Measurements from ENCODE around the gene CCDC190. TPM values are rescaled to one million over a fixed set of nuclear protein-coding genes. Genes with fewer than 3 reads are reported as not detected.

CCDC190 gene
- total and polyA plus RNA-seq, 2 of the 13 experiments (the other 11 are each of a cell fraction or from before 2014, with no cell fraction given) = not detected

DNA sequence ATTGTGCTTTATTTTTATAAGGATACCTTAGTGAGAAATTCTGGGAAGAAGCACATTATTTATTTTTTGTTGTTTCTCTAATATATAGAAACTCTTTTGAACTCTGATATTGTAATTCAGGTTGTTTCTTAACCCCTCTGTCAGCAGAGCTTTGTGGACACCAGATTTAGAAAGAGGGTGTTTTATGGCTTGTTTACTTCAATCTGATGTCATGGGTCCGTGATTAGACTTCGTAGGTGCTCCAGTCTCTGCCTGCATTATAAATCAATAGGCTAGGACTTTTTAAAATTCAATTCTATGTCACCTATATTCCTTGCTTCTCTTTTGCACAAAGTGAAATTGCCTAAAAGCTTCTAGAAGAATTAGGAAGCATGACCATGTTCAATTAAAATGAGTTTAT is 47.3 kb upstream of the CCDC190 start:
- H3K4me3 ChIP-seq (replicated peaks in 1 of 3; ENCODE audit: insufficient read depth in 1 of 3, low read depth in 2 of 3, low read length in 3 of 3) = no peak overlapping the region
- in situ Hi-C loops (cut with HindIII; ENCODE audit: extremely low pct_ligation_motif_present, low pct_unique_long_range_greater_than_20kb) = no loop called here
- H3K36me3 ChIP-seq (replicated peaks in 1 of 2; ENCODE audit: control insufficient read depth in 1 of 2, insufficient read depth in 2 of 2, low read length in 2 of 2) = no peaks in the 10 kb centered on the region
- no peak overlapping the region for H3K4me2 ChIP-seq (ENCODE audit: low read depth, low read length)
- POLR2A ChIA-PET = no interaction called here
- CTCF ChIA-PET (ENCODE audit: low intra/inter-chr PET ratio, low total read pairs) = no interaction called here
- no peak overlapping the region for H2AFZ ChIP-seq (ENCODE audit: low read length)
- DNase-seq (ENCODE audit: low spot score) (no peak), ATAC-seq (no peak), FAIRE-seq (no peak)
- H3K9me3 ChIP-seq (ENCODE audit: low read length) = peaks cover 10% of the 10 kb centered on the region
- H3K27ac ChIP-seq (ENCODE audit: extremely low read length, insufficient read depth, low read length) = no peak overlapping the region
- intact Hi-C loops (cut with micrococcal nuclease; ENCODE audit: unreplicated experiment) = no loop called here
- WGBS (ENCODE audit: low lambda C conversion rate) = 0% methylated on average over 2 of the region's 2 CpGs
- TF ChIP-seq ZNF230 (CRISPR knock-in tag; IDR thresholded peaks at IDR 0.05) (no peak), KDM2A (CRISPR knock-in tag; IDR thresholded peaks at IDR 0.05; ENCODE audit: borderline replicate concordance, low read depth) (no peak), ZNF180 (CRISPR knock-in tag; IDR thresholded peaks at IDR 0.05; ENCODE audit: borderline replicate concordance, low read depth) (no peak), AHR (CRISPR knock-in tag; IDR thresholded peaks at IDR 0.05) (no peak), NKX3-1 (CRISPR knock-in tag; IDR thresholded peaks at IDR 0.05) (no peak), TP53 (CRISPR knock-in tag; conservative IDR thresholded peaks at IDR 0.05) (no peak), ZNF550 (CRISPR knock-in tag; IDR thresholded peaks at IDR 0.05; ENCODE audit: borderline replicate concordance) (no peak), ZNF337 (CRISPR knock-in tag; IDR thresholded peaks at IDR 0.05; ENCODE audit: borderline replicate concordance, low read depth) (no peak), ZNF839 (CRISPR knock-in tag; IDR thresholded peaks at IDR 0.05; ENCODE audit: borderline replicate concordance) (no peak), ZNF878 (CRISPR knock-in tag; IDR thresholded peaks at IDR 0.05) (no peak), ZNF263 (CRISPR knock-in tag; IDR thresholded peaks at IDR 0.05) (no peak), ZNF557 (CRISPR knock-in tag; IDR thresholded peaks at IDR 0.05) (no peak), MIER3 (CRISPR knock-in tag; IDR thresholded peaks at IDR 0.05; ENCODE audit: borderline replicate concordance) (no peak)
- TF ChIP-seq, protein P1, sequence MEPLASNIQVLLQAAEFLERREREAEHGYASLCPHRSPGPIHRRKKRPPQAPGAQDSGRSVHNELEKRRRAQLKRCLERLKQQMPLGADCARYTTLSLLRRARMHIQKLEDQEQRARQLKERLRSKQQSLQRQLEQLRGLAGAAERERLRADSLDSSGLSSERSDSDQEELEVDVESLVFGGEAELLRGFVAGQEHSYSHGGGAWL (CRISPR knock-in tag; IDR thresholded peaks at IDR 0.05) = no peak
- no peaks in the 10 kb centered on the region for H4K20me1 ChIP-seq (ENCODE audit: insufficient read depth, low read length)
- H3K79me2 ChIP-seq (ENCODE audit: insufficient read depth, low read length) = no peaks in the 10 kb centered on the region
- no peaks in the 10 kb centered on the region for H3K4me1 ChIP-seq (ENCODE audit: insufficient read depth, low read length)
- BruUV-seq (replicated peaks) = no TSS peak
- H3K27me3 ChIP-seq (ENCODE audit: control insufficient read depth in 1 of 2, insufficient read depth in 2 of 2, low read length in 2 of 2) = peaks cover 0 to under 1% of the 10 kb centered on the region in 2 experiments; a peak in 1 of 5 replicates
- H3K9ac ChIP-seq (ENCODE audit: insufficient read depth, low read depth, low read length) = no peak overlapping the region
